Glutamatergic neuron (in vitro differentiated cells): ENCODE results near the gene ZNF750. TPM values are rescaled to one million over a fixed set of nuclear protein-coding genes. Genes with fewer than 3 reads are reported as not detected.

Source experiments
- DNase-seq: peaks from one replicate; pipeline ENCODE4 v3.0.0; 2022
- H3K27ac Mint-ChIP-seq: one replicate; pipeline ENCODE4 v1.8.0; 2020; ENCODE audit warnings: mild to moderate bottlenecking, mixed read lengths, inconsistent platforms; ENCODE audit not compliant: unreplicated experiment
- H3K27me3 Mint-ChIP-seq: one replicate; pipeline ENCODE4 v1.8.0; 2020; ENCODE audit warnings: mild to moderate bottlenecking, moderate library complexity, mixed read lengths, inconsistent platforms; ENCODE audit not compliant: unreplicated experiment
- H3K36me3 Mint-ChIP-seq: one replicate; pipeline ENCODE4 v1.8.0; 2020; ENCODE audit warnings: mild to moderate bottlenecking, mixed read lengths, inconsistent platforms; ENCODE audit not compliant: unreplicated experiment
- H3K4me1 Mint-ChIP-seq: one replicate; pipeline ENCODE4 v1.8.0; 2020; ENCODE audit warnings: mild to moderate bottlenecking, low read depth, mixed read lengths, inconsistent platforms; ENCODE audit not compliant: unreplicated experiment
- H3K4me3 Mint-ChIP-seq: one replicate; pipeline ENCODE4 v1.8.0; 2020; ENCODE audit warnings: mild to moderate bottlenecking, mixed read lengths, inconsistent platforms; ENCODE audit not compliant: unreplicated experiment
- H3K9me3 Mint-ChIP-seq: one replicate; pipeline ENCODE4 v1.8.0; 2020; ENCODE audit warnings: mild to moderate bottlenecking, moderate library complexity, mixed read lengths, inconsistent platforms; ENCODE audit not compliant: unreplicated experiment
- CTCF ChIP-seq: fragments of 200-600 bp; sonication (generic); IDR thresholded peaks from one replicate; pipeline ENCODE4 v1.5.0; 2021; ENCODE audit not compliant: partially characterized antibody, unreplicated experiment
- total RNA-seq: library from RNA; stranded (reverse); fragmentation: NEBNext Ultra II Directional; extraction: Animal tissue kit (Norgen Biotek cat#: 25700); gene quantifications from one replicate; pipeline ENCODE4 v1.2.1, GENCODE V29; 2021; ENCODE audit not compliant: unreplicated experiment

Gene ZNF750
- total RNA-seq, 1 donor from 2014 or later = 1.4 TPM

GRCh38 chr17:82866590-82867191, 26.9 kb upstream of the ZNF750 start:
- Mint-ChIP-seq H3K4me1 (peaks cover 50% of the 10 kb centered on the region), H3K27ac (peak overlapping the region; percentile 85), H3K9me3 (peaks cover 12% of the 10 kb centered on the region), H3K4me3 (peak overlapping the region; percentile 20), H3K27me3 (peaks cover 15% of the 10 kb centered on the region), H3K36me3 (peaks cover 7% of the 10 kb centered on the region)
- no peak for TF ChIP-seq CTCF
- peak; percentile 72 for DNase-seq

- H3K27me3 Mint-ChIP-seq = peaks cover 15% of the 10 kb centered on the region
- peaks cover 7% of the 10 kb centered on the region for H3K36me3 Mint-ChIP-seq
- peaks cover 12% of the 10 kb centered on the region for H3K9me3 Mint-ChIP-seq
- TF ChIP-seq CTCF = no peak
- peak overlapping the region; percentile 47 for H3K4me3 Mint-ChIP-seq
- H3K4me1 Mint-ChIP-seq = peaks cover 54% of the 10 kb centered on the region
- no peak for DNase-seq
- peak overlapping the region; percentile 85 for H3K27ac Mint-ChIP-seq
Observed at GRCh38 chr17:82865774-82866395, 26.1 kb upstream of the ZNF750 start.

GRCh38 chr17:82865274-82865673, 25.5 kb upstream of the ZNF750 start:
- peaks cover 2% of the 10 kb centered on the region for H3K36me3 Mint-ChIP-seq
- no peak for TF ChIP-seq CTCF
- H3K9me3 Mint-ChIP-seq = peaks cover 7% of the 10 kb centered on the region
- H3K4me1 Mint-ChIP-seq = peaks cover 54% of the 10 kb centered on the region
- H3K27ac Mint-ChIP-seq = peak overlapping the region; percentile 85
- H3K4me3 Mint-ChIP-seq = peak overlapping the region; percentile 47
- no peak for DNase-seq
- peaks cover 15% of the 10 kb centered on the region for H3K27me3 Mint-ChIP-seq

GRCh38 chr17:82864713-82865248, 25.0 kb upstream of the ZNF750 start:
- peaks cover 7% of the 10 kb centered on the region for H3K9me3 Mint-ChIP-seq
- peaks cover 53% of the 10 kb centered on the region for H3K4me1 Mint-ChIP-seq
- no peak overlapping the region for H3K4me3 Mint-ChIP-seq
- no peak for TF ChIP-seq CTCF
- peak overlapping the region; percentile 94 for H3K27ac Mint-ChIP-seq
- peaks cover 15% of the 10 kb centered on the region for H3K27me3 Mint-ChIP-seq
- no peak for DNase-seq
- H3K36me3 Mint-ChIP-seq = no peaks in the 10 kb centered on the region
